ENCODE data around the gene MAD1L1. TPM values are rescaled to one million over a fixed set of nuclear protein-coding genes. Genes with fewer than 3 reads are reported as not detected.

The MAD1L1 gene
- total and polyA plus RNA-seq, 7 donors, result 11.7 to 17.5 (median 15.6) TPM

- intact Hi-C loops (cut with DNase I), result loop anchor here in 1 of 2 donors (5.0 kb wide), 1 partner anchor 102 kb away; the partner anchor contains the start of gene EIF3B
- H3K4me3 ChIP-seq, result no peak overlapping the region
- no peaks in the 10 kb centered on the region for H3K27me3 ChIP-seq (ENCODE audit: insufficient read depth in 3 of 3, low read length in 2 of 3)
- no peak overlapping the region for H3K27ac ChIP-seq
- H3K36me3 ChIP-seq (ENCODE audit: insufficient read depth in 1 of 2, low read depth in 1 of 2), result peaks cover 0 to 5% of the 10 kb centered on the region in 2 donors
- ATAC-seq, result peak in 2 of 4 donors; percentile 9 to 10
- WGBS, 3 donors, result 79 to 84% (median 82%) methylated on average over 27 of the region's 27 CpGs
- TF ChIP-seq, protein P1, sequence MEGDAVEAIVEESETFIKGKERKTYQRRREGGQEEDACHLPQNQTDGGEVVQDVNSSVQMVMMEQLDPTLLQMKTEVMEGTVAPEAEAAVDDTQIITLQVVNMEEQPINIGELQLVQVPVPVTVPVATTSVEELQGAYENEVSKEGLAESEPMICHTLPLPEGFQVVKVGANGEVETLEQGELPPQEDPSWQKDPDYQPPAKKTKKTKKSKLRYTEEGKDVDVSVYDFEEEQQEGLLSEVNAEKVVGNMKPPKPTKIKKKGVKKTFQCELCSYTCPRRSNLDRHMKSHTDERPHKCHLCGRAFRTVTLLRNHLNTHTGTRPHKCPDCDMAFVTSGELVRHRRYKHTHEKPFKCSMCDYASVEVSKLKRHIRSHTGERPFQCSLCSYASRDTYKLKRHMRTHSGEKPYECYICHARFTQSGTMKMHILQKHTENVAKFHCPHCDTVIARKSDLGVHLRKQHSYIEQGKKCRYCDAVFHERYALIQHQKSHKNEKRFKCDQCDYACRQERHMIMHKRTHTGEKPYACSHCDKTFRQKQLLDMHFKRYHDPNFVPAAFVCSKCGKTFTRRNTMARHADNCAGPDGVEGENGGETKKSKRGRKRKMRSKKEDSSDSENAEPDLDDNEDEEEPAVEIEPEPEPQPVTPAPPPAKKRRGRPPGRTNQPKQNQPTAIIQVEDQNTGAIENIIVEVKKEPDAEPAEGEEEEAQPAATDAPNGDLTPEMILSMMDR (IDR thresholded peaks at IDR 0.05), result no peak
- H3K9me3 ChIP-seq, result no peaks in the 10 kb centered on the region
- DNase-seq, result no peak
- no peaks in the 10 kb centered on the region for H3K4me1 ChIP-seq
These were observed 17.1 kb upstream of the MAD1L1 start for GRCh38 chr7:2249744-2250323.

GRCh38 chr7:2248984-2249694 lies 16.4 kb upstream of the MAD1L1 start:
- peak; percentile 52 to 78 (median 66) for ATAC-seq
- no peak overlapping the region for H3K4me3 ChIP-seq
- H3K4me1 ChIP-seq, result no peaks in the 10 kb centered on the region
- no peak overlapping the region for H3K27ac ChIP-seq
- WGBS, 3 donors, result 41 to 47% (median 46%) methylated on average over 21 to 24 of the region's 24 CpGs
- no peaks in the 10 kb centered on the region for H3K27me3 ChIP-seq (ENCODE audit: insufficient read depth in 3 of 3, low read length in 2 of 3)
- H3K36me3 ChIP-seq (ENCODE audit: insufficient read depth in 1 of 2, low read depth in 1 of 2), result peaks cover 0 to 3% of the 10 kb centered on the region in 2 donors
- no peaks in the 10 kb centered on the region for H3K9me3 ChIP-seq
- intact Hi-C loops (cut with DNase I), result loop anchor here in 1 of 2 donors (5.0 kb wide), 1 partner anchor 103 kb away; the partner anchor contains the start of gene EIF3B
- TF ChIP-seq, protein P1 (IDR thresholded peaks at IDR 0.05), result no peak
- peak; percentile 70 to 80 for DNase-seq

GRCh38 chr7:2247141-2247995 lies 14.6 kb upstream of the MAD1L1 start:
- no peaks in the 10 kb centered on the region for H3K36me3 ChIP-seq (ENCODE audit: insufficient read depth in 1 of 2, low read depth in 1 of 2)
- H3K9me3 ChIP-seq, result no peaks in the 10 kb centered on the region
- H3K27ac ChIP-seq, result no peak overlapping the region
- ATAC-seq, result peak in 2 of 4 donors; percentile 31 to 38
- TF ChIP-seq, protein P1 (IDR thresholded peaks at IDR 0.05), result peak; percentile 42
- intact Hi-C loops (cut with DNase I), result loop anchor here in 1 of 2 donors (5.0 kb wide), 1 partner anchor 105 kb away; the partner anchor contains the start of gene EIF3B
- peaks cover 4% of the 10 kb centered on the region for H3K4me1 ChIP-seq
- 67 to 68% (median 67%) methylated on average over 28 to 36 of the region's 36 CpGs for WGBS, 3 donors
- no peak overlapping the region for H3K4me3 ChIP-seq
- DNase-seq, result no peak
- no peaks in the 10 kb centered on the region for H3K27me3 ChIP-seq (ENCODE audit: insufficient read depth in 3 of 3, low read length in 2 of 3)

- DNase-seq (no peak), ATAC-seq (no peak)
- Histone ChIP-seq H3K9me3 (no peaks in the 10 kb centered on the region), H3K27ac (no peak overlapping the region), H3K4me3 (no peak overlapping the region), H3K27me3 (ENCODE audit: insufficient read depth in 3 of 3, low read length in 2 of 3) (no peaks in the 10 kb centered on the region), H3K36me3 (ENCODE audit: insufficient read depth in 1 of 2, low read depth in 1 of 2) (no peaks in the 10 kb centered on the region), H3K4me1 (peaks cover 6% of the 10 kb centered on the region)
- intact Hi-C loops (cut with DNase I), result loop anchor here in 1 of 2 donors (5.0 kb wide), 1 partner anchor 106 kb away; the partner anchor contains the start of gene EIF3B
- TF ChIP-seq, protein P1 (IDR thresholded peaks at IDR 0.05), result no peak
- 73 to 74% (median 73%) methylated on average over 22 of the region's 22 CpGs for whole genome bisulfite sequencing, 3 donors
These were observed 13.3 kb upstream of the MAD1L1 start for GRCh38 chr7:2245883-2246675.
